Prostate gland (tissue), 2 donors: ENCODE data around the gene FHOD3.

ENCODE experiments used
- POLR2A ChIP-seq: fragments of 450-650 bp; IDR thresholded peaks from one replicate; pipeline ENCODE4 v1.6.1; 2016; ENCODE audit warnings: antibody characterized with exemption, mild to moderate bottlenecking
- POLR2AphosphoS5 ChIP-seq: sonication (generic); formaldehyde crosslinking; IDR thresholded peaks from one replicate; pipeline ENCODE4 v1.6.1; 2017; ENCODE audit warnings: antibody characterized with exemption
- TF ChIP-seq, protein P1 (sequence below), 4 experiments: fragments of 200-600 bp in 2 of 4; fragments of 450-650 bp in 2 of 4; sonication (generic) in 2 of 4; IDR thresholded peaks; 1 replicate in 3 of 4; 2 replicates in 1 of 4; pipeline ENCODE4 v1.5.1; 2016 to 2019; ENCODE audit warnings: antibody characterized with exemption in 4 of 4, mild to moderate bottlenecking in 2 of 4, moderate library complexity in 2 of 4

DNA sequence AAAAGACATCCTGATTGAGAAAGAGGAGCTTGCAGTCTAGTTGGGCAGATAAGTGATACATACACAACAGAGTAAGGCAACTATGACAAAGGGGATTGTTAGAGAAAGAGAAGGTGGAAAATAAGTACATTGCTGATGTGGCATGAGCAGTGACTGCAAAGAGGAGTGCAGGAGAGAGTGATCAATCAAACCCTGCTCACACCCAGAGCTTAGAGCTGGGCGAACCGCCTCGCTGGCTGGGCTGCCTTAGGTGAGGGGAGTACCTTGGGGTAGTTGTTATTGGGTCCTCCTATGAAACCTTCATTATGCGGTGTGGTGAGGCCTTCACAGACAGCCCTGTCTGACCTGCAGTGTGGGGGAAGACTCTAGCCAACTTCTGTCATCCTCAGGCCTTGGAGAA lies 161.7 kb downstream of the FHOD3 start:
- TF ChIP-seq POLR2A, result no peak
- TF ChIP-seq, protein P1, sequence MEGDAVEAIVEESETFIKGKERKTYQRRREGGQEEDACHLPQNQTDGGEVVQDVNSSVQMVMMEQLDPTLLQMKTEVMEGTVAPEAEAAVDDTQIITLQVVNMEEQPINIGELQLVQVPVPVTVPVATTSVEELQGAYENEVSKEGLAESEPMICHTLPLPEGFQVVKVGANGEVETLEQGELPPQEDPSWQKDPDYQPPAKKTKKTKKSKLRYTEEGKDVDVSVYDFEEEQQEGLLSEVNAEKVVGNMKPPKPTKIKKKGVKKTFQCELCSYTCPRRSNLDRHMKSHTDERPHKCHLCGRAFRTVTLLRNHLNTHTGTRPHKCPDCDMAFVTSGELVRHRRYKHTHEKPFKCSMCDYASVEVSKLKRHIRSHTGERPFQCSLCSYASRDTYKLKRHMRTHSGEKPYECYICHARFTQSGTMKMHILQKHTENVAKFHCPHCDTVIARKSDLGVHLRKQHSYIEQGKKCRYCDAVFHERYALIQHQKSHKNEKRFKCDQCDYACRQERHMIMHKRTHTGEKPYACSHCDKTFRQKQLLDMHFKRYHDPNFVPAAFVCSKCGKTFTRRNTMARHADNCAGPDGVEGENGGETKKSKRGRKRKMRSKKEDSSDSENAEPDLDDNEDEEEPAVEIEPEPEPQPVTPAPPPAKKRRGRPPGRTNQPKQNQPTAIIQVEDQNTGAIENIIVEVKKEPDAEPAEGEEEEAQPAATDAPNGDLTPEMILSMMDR (IDR thresholded peaks at IDR 0.05), result no peak
- TF ChIP-seq POLR2AphosphoS5, result no peak
